GM12878 (cell line): ENCODE measurements around the gene GPC6.

ENCODE experiments used
- ASH2L ChIP-seq: fragments of 300-600, 200-600 bp; sonication (generic); IDR thresholded peaks from 2 replicates; pipeline ENCODE4 v1.6.1; 2017; ENCODE audit warnings: low read depth, mild to moderate bottlenecking, borderline replicate concordance
- FOS ChIP-seq: IDR thresholded peaks from 3 replicates; pipeline ENCODE4 v1.6.1; 2011; ENCODE audit warnings: borderline replicate concordance; ENCODE audit not compliant: insufficient read length; ENCODE audit errors: extremely low read depth
- LARP7 ChIP-seq: fragments of 450-650 bp; IDR thresholded peaks from 2 replicates; pipeline ENCODE4 v1.6.1; 2017; ENCODE audit warnings: mild to moderate bottlenecking
- MLLT1 ChIP-seq: fragments of 450-650 bp; IDR thresholded peaks from 2 replicates; pipeline ENCODE4 v1.6.1; 2016; ENCODE audit warnings: mild to moderate bottlenecking
- NFIC ChIP-seq: IDR thresholded peaks from 2 replicates; pipeline ENCODE4 v1.6.1; 2012; ENCODE audit warnings: low read depth, mild to moderate bottlenecking, inconsistent platforms, low read length, moderate library complexity
- POLR2A ChIP-seq: IDR thresholded peaks from 2 replicates; pipeline ENCODE4 v1.6.1; 2011; ENCODE audit warnings: low read depth, mild to moderate bottlenecking, low read length
- SIN3A ChIP-seq: IDR thresholded peaks from 2 replicates; pipeline ENCODE4 v1.6.1; 2012; ENCODE audit warnings: low read depth, low read length, improper control_type of control experiment
- SIX5 ChIP-seq: IDR thresholded peaks from 2 replicates; pipeline ENCODE4 v1.6.1; 2011; ENCODE audit warnings: mild to moderate bottlenecking, low read depth, low read length, moderate library complexity; ENCODE audit not compliant: severe bottlenecking
- SMC3 ChIP-seq: IDR thresholded peaks from 2 replicates; pipeline ENCODE4 v1.6.1; 2011; ENCODE audit warnings: low read length, improper control_type of control experiment, borderline replicate concordance
- SUZ12 ChIP-seq: fragments of 200-600 bp; sonication (generic); IDR thresholded peaks from one replicate; pipeline ENCODE4 v1.6.1; 2018; ENCODE audit warnings: antibody characterized with exemption, mild to moderate bottlenecking; ENCODE audit not compliant: unreplicated experiment
- ZBTB33 ChIP-seq: fragments of 450-650 bp; IDR thresholded peaks from 2 replicates; pipeline ENCODE4 v1.6.1; 2017; ENCODE audit warnings: mild to moderate bottlenecking

- no peak for TF ChIP-seq SIX5
- TF ChIP-seq FOS: no peak
- no peak for TF ChIP-seq SIN3A
- no peak for TF ChIP-seq LARP7
- no peak for TF ChIP-seq ASH2L
- no peak for TF ChIP-seq SMC3
- TF ChIP-seq SUZ12: no peak
- no peak for TF ChIP-seq MLLT1
- no peak for TF ChIP-seq NFIC
- TF ChIP-seq ZBTB33: no peak
- no peak for TF ChIP-seq POLR2A
Measured at GRCh38 chr13:93751117-93751516, 524.5 kb downstream of the GPC6 start.
